Measurements from ENCODE around the gene ATP8A2.

Gene ATP8A2

DNA sequence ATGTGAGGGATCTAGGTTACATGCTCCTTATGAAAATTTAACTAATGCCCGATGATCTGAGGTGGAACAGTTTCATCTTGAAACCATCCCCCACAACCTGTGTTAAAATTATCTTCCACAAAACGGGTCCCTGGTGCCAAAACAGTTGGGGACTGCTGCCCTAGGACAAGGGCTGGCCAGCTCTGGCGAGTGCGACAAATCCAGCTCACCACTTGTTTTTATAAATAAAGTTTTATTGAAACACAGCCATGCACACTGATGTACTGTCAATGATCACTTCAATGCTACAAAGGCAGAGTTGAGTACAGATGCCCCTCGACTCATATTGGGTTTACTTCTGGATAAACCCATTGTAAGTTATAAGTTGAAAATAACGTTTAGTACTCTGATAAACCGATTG is 235.3 kb downstream of the ATP8A2 start:
- no peak for DNase-seq (ENCODE audit: low read depth)
- no peak overlapping the region for H3K4me3 ChIP-seq (ENCODE audit: control insufficient read depth, low read depth, low read length)
- no peak for TF ChIP-seq CTCF (conservative IDR thresholded peaks at IDR 0.05; ENCODE audit: control insufficient read depth, insufficient read depth, low read depth, low read length)

- no peak for TF ChIP-seq CTCF (conservative IDR thresholded peaks at IDR 0.05; ENCODE audit: control insufficient read depth, insufficient read depth, low read depth, low read length)
- no peak overlapping the region for H3K4me3 ChIP-seq (ENCODE audit: control insufficient read depth, low read depth, low read length)
- DNase-seq (ENCODE audit: low read depth): no peak
Measured at GRCh38 chr13:25608181-25608580, 236.4 kb downstream of the ATP8A2 start.

DNA sequence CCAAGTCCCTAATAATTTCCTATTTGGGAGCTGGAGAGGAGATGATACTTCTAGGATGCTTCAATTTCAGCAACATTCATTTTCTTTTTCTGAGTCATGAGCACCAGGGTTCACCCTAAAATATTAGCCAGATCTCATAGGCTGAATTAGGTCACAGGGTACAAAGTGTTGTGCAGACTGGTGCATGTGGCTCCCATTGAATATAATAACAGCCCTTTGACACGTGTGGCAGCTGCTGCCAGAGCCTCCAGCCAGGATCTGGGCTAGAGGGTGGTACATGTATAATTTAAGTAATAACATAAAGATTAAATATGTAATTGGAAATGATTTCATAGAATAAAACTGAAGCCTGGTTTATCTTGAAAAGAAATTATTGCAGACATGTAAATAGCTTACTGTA is 244.9 kb downstream of the ATP8A2 start:
- no peak overlapping the region for H3K4me3 ChIP-seq (ENCODE audit: control insufficient read depth, low read depth, low read length)
- DNase-seq (ENCODE audit: low read depth): no peak
- no peak for TF ChIP-seq CTCF (conservative IDR thresholded peaks at IDR 0.05; ENCODE audit: control insufficient read depth, insufficient read depth, low read depth, low read length)

GRCh38 chr13:25619897-25620296 is 248.1 kb downstream of the ATP8A2 start:
- DNase-seq (ENCODE audit: low read depth): no peak
- TF ChIP-seq CTCF (conservative IDR thresholded peaks at IDR 0.05; ENCODE audit: control insufficient read depth, insufficient read depth, low read depth, low read length): no peak
- H3K4me3 ChIP-seq (ENCODE audit: control insufficient read depth, low read depth, low read length): no peak overlapping the region

GRCh38 chr13:25625414-25625813 is 253.6 kb downstream of the ATP8A2 start:
- no peak for DNase-seq (ENCODE audit: low read depth)
- no peak for TF ChIP-seq CTCF (conservative IDR thresholded peaks at IDR 0.05; ENCODE audit: control insufficient read depth, insufficient read depth, low read depth, low read length)

GRCh38 chr13:25630329-25630900 is 258.6 kb downstream of the ATP8A2 start:
- DNase-seq (ENCODE audit: low read depth): no peak
- H3K4me3 ChIP-seq (ENCODE audit: control insufficient read depth, low read depth, low read length): no peak overlapping the region
- TF ChIP-seq CTCF (conservative IDR thresholded peaks at IDR 0.05; ENCODE audit: control insufficient read depth, insufficient read depth, low read depth, low read length): no peak

More at GRCh38 chr13:25625414-25625813, 253.6 kb downstream of the ATP8A2 start:
- H3K4me3 ChIP-seq (ENCODE audit: control insufficient read depth, low read depth, low read length): no peak overlapping the region
